Measurements from ENCODE around the gene ZC3H14. TPM values are rescaled to one million over a fixed set of nuclear protein-coding genes. Genes with fewer than 3 reads are reported as not detected.

The ZC3H14 gene
- total RNA-seq, 1 experiment from 2014 or later = 66.2 TPM

GRCh38 chr14:88617479-88617878 is 54.6 kb downstream of the ZC3H14 start:
- Histone ChIP-seq H4K20me1 (ENCODE audit: insufficient read depth) (no peaks in the 10 kb centered on the region), H3K79me2 (ENCODE audit: insufficient read depth, low read length) (no peaks in the 10 kb centered on the region), H3K4me1 (ENCODE audit: control insufficient read depth in 1 of 2, insufficient read depth in 2 of 2, low read length in 2 of 2) (no peaks in the 10 kb centered on the region; a peak in 2 of 4 replicates), H3K4me2 (ENCODE audit: low read length) (no peak overlapping the region), H3K27ac (ENCODE audit: low read depth, low read length) (no peak overlapping the region), H3K9ac (ENCODE audit: low read length) (no peak overlapping the region), H3K9me3 (ENCODE audit: control insufficient read depth in 1 of 2, insufficient read depth in 1 of 2, low read depth in 1 of 2, low read length in 2 of 2) (no peaks in the 10 kb centered on the region), H3K9me2 (ENCODE audit: insufficient read depth) (no peaks in the 10 kb centered on the region), H3K4me3 (replicated peaks in 1 of 2; ENCODE audit: low read depth in 1 of 2, low read length in 2 of 2) (no peak overlapping the region), H3K27me3 (ENCODE audit: insufficient read depth, low read length) (no peaks in the 10 kb centered on the region), H3K36me3 (ENCODE audit: control insufficient read depth in 1 of 2, insufficient read depth in 2 of 2, low read length in 2 of 2) (peaks cover 3 to 6% of the 10 kb centered on the region in 2 experiments; a peak in 2 of 4 replicates), H2AFZ (ENCODE audit: low read depth, low read length, poor library complexity, severe bottlenecking) (no peak overlapping the region)
- no peak for TF ChIP-seq ELF1 (IDR thresholded peaks at IDR 0.05; ENCODE audit: borderline replicate concordance, low read depth)
- no peak for TF ChIP-seq ZNF274 (IDR thresholded peaks at IDR 0.05; ENCODE audit: low read depth, low read length)
- TF ChIP-seq CEBPB (IDR thresholded peaks at IDR 0.05; ENCODE audit: low read depth) = no peak
- no peak for TF ChIP-seq ZFX (IDR thresholded peaks at IDR 0.05)
- TF ChIP-seq JUND (IDR thresholded peaks at IDR 0.05) = no peak
- no peak for TF ChIP-seq SIN3A (IDR thresholded peaks at IDR 0.05; ENCODE audit: low read depth)
- no peak for TF ChIP-seq EGR1 (IDR thresholded peaks at IDR 0.05; ENCODE audit: low read depth)
- no peak for TF ChIP-seq REST (IDR thresholded peaks at IDR 0.05; ENCODE audit: low read depth)
- TF ChIP-seq EZH2phosphoT487 (IDR thresholded peaks at IDR 0.05; ENCODE audit: borderline replicate concordance) = no peak
- TF ChIP-seq POLR2A (IDR thresholded peaks at IDR 0.05; ENCODE audit: borderline replicate concordance, extremely low read depth, insufficient read depth, insufficient read length) = no peak
- TF ChIP-seq MAX (IDR thresholded peaks at IDR 0.05) = no peak
- no peak for TF ChIP-seq CTCF (IDR thresholded peaks at IDR 0.05 in 2 of 3, conservative IDR thresholded peaks at IDR 0.05 in 1 of 3; ENCODE audit: borderline replicate concordance in 1 of 3, insufficient read depth in 1 of 3, low read depth in 2 of 3, low read length in 2 of 3)
- RAD21 ChIA-PET (ENCODE audit: low non-redundant PET in 1 of 2, low total read pairs in 2 of 2, uncharacterized antibody in 2 of 2, unreplicated experiment in 2 of 2) = no interaction called here
- BruUV-seq (replicated peaks) = no TSS peak
- ATAC-seq (no peak), DNase-seq (ENCODE audit: low read depth, low spot score) (no peak)
- POLR2A ChIA-PET = no interaction called here
- intact Hi-C loops (cut with micrococcal nuclease) = no loop called here
- CTCF ChIA-PET = no interaction called here
